ENCODE measurements around the gene KRTAP10-5.

KRTAP10-5 gene

GRCh38 chr21:44547656-44548331, 32.6 kb downstream of the KRTAP10-5 start:
- DNase-seq, result no peak

DNA sequence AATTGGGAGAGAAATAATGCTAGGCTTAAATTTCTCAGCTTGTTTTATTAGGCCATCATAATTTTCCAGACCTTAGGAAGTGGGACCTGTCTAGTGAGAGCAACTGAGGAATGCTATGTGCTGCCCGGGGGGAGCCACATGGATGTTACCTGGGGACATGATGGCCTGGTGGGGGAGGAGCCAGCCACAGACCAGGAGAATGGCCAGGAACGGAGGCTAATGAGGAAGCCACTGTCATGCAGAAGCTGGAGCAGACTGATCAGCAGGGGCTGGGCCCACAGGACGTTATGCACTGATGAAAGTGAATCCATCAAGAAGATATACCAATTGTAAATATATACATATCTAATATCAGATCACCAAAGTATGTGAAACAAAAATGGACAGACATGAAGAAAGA, 35.8 kb downstream of the KRTAP10-5 start:
- no peak for DNase-seq

GRCh38 chr21:44542716-44543115, 37.7 kb downstream of the KRTAP10-5 start:
- DNase-seq, result no peak

DNA sequence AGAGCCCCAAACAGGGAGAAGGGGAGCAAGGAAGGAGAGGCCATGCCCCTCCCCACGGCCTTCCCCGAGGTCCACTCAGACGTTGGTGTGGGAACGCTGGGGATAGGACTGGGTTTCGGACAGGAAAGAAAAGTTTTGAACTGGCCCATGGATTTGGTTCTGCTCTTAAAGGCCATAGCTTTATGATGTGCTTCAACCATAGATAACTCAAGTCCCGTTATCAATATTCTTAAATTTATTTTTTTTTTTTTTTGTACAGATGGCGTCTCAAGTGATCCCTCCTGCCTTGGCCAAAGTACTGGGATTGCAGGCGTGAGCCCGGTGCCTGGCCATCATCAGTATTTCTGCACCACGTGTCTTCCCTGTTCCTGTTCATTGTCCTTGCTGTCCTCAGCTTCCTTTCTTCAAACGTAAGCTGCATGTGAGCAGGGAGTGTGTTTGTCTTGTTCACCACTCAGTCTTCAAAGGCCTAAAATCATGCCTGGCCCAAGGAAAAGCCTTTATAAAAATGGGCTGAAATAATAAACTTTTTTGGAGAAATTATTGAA, 39.6 kb downstream of the KRTAP10-5 start:
- DNase-seq, result no peak

DNA sequence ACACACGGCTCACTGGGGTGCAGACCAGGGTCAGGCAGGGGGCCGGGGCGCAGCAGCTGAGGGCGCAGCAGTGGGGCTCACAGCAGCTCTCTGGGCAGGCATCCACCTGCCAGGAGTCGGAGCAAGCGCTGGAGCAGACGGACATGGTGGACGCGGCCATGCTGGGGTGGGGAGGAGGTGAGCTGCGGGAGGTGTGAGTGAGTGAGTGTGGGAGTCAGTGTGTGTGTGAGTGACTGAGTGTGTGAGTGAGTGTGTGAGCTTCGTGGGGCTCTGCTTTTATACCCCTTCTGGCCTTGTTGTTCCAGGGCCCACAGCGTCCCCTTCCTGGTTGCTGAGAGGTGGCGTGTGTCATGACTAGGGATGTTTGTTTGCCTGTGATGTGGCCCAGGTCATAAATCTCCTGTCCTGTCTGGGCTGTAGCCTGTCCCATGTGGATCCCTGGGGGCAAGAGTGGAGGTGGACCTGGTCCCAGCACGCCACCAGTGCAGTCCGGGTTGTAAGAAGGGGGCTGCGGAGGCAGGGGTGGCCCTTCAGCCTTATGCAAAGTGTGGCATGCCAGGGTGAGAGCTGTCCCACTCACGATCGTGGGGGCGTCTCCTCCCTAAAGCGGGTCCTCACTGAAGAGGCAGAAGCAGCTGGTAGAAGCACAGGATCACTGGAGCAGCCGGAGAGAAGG, 40.3 kb downstream of the KRTAP10-5 start, which contains the start of gene KRTAP10-1:
TSS of gene KRTAP10-1 (minus strand) at position 205 of the 676 bp plus-strand sequence. CDS start at position 160, 45 bp downstream.
- no peak for DNase-seq

GRCh38 chr21:44539046-44539445, 41.4 kb downstream of the KRTAP10-5 start:
- no peak for DNase-seq

GRCh38 chr21:44537930-44538911, 42.2 kb downstream of the KRTAP10-5 start:
- DNase-seq, result no peak

- no peak for DNase-seq
Measured at GRCh38 chr21:44535963-44536362, 44.4 kb downstream of the KRTAP10-5 start.

DNA sequence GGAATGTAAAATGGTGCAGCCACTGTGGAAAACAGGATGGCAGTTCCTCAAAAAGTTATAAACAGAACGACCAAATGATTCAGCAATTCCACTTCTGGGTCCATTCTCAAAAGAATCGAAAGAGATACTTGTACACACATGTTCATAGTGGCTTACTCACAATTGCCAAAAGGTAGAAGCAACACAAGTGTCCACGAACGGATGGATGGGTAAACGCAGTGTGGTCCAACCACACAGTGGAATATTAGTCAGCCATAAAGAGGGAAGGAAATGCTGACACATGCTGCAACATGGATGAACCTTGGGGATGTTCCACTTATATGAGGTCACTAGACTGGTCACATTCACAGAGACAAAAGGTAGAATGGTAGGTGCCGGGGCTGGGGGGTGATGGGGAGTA, 45.7 kb downstream of the KRTAP10-5 start:
- no peak for DNase-seq

GRCh38 chr21:44533891-44534627, 46.3 kb downstream of the KRTAP10-5 start:
- DNase-seq, result no peak

GRCh38 chr21:44533121-44533890, 47.1 kb downstream of the KRTAP10-5 start:
- DNase-seq, result no peak

- no peak for DNase-seq
Measured at GRCh38 chr21:44532712-44533111, 47.7 kb downstream of the KRTAP10-5 start.

DNA sequence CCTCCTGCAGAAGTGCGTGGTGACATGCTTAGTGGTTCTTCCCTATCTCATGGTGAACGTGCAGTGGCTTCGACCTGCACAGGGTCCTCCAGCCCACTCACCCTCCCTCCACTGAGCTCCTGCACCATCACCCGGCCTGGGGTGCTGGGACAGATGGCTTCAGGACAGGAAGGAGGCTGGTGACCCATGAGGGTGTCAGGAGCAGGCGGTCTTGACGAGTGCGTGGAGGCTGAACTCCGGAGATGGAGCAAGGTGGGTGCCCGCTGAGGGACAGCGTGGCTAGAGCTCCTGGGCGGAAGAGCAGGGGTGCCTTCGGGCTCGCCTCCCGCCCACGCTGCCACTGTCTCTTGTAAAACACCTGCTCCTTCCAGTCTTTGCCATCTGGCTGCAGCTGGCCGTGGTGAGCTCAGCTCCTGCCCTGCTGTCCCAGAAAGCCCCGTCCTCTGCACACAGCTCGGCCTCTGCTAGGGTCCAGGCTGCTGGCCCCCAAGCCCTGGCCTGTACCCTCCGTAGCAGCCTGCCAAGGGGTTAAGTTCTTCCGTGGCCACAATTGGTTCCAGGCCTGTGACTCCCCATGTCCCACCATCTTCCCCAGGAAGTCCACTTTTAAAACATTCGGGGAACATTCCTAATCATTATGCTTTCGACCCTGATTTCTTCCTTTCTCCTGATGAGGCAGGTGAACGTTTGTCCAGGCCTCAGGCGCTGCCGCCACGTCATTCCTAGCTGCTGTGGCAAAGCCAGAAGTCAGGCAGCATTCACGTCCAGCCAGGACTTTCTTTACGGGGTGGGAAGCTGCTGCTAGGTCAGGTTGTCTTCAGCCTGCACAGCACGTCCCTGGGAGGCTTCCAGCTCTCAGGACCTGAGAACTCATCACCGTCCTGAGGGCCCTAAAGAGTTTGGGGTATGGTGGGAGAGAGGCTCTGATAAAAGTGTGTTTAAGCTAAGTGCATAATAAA, 48.5 kb downstream of the KRTAP10-5 start:
- DNase-seq, result no peak

DNA sequence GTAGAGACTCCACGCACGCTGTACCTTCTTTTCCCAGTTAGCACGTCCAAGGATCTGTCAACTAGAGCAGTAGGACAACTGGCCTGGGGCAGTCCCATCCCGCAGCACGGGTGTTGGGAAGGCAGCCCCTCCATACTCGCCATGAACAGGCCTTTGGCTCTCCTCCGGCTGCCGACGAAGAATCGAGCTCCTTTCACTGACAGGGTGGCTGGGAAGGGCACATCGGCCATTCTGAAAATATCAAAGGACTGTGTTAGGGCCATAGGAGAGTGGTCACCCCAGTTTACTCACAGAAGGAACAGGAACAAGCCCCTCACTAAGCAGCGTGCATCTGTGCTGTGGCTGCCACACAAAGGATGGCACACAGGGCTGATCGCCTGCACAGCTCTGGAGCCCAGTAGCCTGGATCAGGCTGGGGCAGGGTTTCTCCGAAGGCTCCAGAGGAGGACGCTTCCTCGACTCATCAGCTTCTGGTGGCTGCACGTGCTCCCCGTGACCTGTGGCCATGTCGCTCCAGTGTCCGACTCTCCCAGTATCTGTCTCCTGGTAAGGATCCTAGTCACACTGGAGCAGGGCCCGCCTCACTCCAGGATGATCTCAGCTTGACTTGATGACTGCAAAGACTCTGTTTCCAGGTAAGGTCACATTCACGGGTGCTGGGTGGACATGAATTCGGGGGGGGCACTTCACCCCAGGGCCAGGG, 49.4 kb downstream of the KRTAP10-5 start:
- no peak for DNase-seq

GRCh38 chr21:44530221-44530902, 50.0 kb downstream of the KRTAP10-5 start:
- no peak for DNase-seq

- DNase-seq, result no peak
Measured at GRCh38 chr21:44529503-44530125, 50.8 kb downstream of the KRTAP10-5 start.

Measured in Kasumi-1 (cell line).